ENCODE measurements around the gene DGKB.

DNA sequence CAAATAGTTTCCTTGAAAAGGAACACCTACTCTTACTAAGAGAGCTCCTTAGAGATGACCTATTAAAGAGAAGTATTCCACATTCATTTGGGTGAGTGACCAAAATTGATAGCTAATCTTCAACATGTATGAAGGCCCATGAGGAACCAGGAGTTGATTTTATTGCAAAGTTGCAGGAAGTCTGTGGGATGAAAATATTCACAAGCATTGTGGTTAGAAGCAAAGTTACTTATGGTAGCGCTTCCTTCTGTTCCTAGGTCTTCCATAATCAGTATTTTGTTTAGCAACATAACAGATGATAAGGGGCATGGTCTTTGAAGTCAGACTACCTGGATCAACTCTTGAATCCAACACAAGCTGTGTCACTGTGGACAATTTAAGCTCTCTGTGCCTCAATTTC is 164.5 kb downstream of the DGKB start:
- no peak for TF ChIP-seq SREBF2 (IDR thresholded peaks at IDR 0.05)
- TF ChIP-seq EP300 (IDR thresholded peaks at IDR 0.05), result no peak
- no peak for TF ChIP-seq POLR2A (IDR thresholded peaks at IDR 0.05; ENCODE audit: low read length)
- no peak for TF ChIP-seq CEBPB (IDR thresholded peaks at IDR 0.05)
- TF ChIP-seq MAZ (IDR thresholded peaks at IDR 0.05; ENCODE audit: borderline replicate concordance, low read depth, low read length), result no peak
- TF ChIP-seq, protein P1, sequence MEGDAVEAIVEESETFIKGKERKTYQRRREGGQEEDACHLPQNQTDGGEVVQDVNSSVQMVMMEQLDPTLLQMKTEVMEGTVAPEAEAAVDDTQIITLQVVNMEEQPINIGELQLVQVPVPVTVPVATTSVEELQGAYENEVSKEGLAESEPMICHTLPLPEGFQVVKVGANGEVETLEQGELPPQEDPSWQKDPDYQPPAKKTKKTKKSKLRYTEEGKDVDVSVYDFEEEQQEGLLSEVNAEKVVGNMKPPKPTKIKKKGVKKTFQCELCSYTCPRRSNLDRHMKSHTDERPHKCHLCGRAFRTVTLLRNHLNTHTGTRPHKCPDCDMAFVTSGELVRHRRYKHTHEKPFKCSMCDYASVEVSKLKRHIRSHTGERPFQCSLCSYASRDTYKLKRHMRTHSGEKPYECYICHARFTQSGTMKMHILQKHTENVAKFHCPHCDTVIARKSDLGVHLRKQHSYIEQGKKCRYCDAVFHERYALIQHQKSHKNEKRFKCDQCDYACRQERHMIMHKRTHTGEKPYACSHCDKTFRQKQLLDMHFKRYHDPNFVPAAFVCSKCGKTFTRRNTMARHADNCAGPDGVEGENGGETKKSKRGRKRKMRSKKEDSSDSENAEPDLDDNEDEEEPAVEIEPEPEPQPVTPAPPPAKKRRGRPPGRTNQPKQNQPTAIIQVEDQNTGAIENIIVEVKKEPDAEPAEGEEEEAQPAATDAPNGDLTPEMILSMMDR (IDR thresholded peaks at IDR 0.05), result no peak

Data from A549 (cell line).